Esophagus squamous epithelium (tissue), 4 donors: ENCODE measurements around the gene WRAP73.

ENCODE experiments used
- CTCF ChIP-seq, 6 experiments: fragments of 450-650 bp in 4 of 6; fragments of 200-600 bp in 2 of 6; sonication (generic) in 2 of 6; IDR thresholded peaks; one replicate each; pipeline ENCODE4 v1.5.1; 2016 to 2019; ENCODE audit warnings: antibody characterized with exemption in 6 of 6, mild to moderate bottlenecking in 4 of 6, moderate library complexity in 4 of 6
- POLR2A ChIP-seq, 4 donors: fragments of 450-650 bp; IDR thresholded peaks; one replicate each; pipeline ENCODE4 v1.6.1; 2017; ENCODE audit warnings: antibody characterized with exemption in 4 of 4, mild to moderate bottlenecking in 4 of 4, moderate library complexity in 3 of 4

GRCh38 chr1:3624200-3625136 lies 25.4 kb downstream of the WRAP73 start, which contains the start of gene TPRG1L:
- TF ChIP-seq POLR2A (IDR thresholded peaks at IDR 0.05) (peak in 1 of 4 donors; percentile 66), CTCF (IDR thresholded peaks at IDR 0.05) (peak in 1 of 6 experiments; percentile 37)
